Activated CD4-positive, alpha-beta T cell treated with anti-CD3 and anti-CD28 coated beads, Interleukin-2, amount 50 U/mL, for 4 hours (primary cell): Measurements from ENCODE around the gene ANO1.

Source experiments
- DNase-seq, 2 experiments: peaks; one replicate each; pipeline ENCODE4 v3.0.0-alpha.2; 2020

ANO1 gene

DNA sequence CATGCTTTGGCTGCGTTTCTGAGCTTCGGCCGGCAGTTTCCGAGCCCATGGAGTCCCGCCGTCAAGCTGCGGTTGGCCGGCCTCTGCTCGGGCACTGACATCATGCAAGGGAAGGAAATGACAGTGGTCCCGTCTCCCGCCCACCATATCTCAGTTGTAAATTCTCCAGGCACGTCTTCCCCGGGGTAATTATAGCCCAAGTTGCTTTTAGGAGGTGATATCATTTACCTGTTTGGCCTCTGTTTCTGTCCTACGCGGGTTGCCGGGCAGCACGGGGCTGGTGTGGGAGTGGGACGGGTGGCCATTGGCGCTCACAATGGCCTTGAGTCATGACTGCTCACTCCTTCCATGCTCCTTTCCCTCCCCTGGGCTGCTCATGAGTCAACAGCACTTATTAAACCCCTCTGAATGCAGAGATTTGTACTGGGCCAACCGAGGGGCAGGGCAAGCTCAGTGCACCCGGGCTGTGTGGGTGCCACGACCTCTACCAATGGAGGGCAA is 4.2 kb upstream of the ANO1 start:
- no peak for DNase-seq

DNA sequence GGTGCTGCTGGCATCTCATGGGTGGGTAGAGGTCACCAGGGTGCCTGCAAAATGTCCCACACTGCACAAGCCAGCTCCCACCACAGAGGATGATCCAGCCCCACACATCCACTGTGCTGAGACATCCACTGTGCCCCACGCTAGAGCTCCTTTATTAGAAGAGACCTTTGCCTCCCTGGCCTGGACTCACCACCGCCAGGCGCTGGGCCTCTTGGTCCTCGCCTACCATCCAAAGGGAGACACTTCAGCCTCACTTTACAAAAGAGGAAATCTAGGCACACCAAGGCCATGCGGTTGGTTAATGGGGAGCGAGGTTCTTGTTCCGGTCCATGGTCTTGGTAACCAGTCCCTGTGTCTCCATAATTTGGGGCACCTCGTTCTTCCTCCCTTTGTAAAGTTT is 3.4 kb upstream of the ANO1 start:
- DNase-seq, result no peak

DNA sequence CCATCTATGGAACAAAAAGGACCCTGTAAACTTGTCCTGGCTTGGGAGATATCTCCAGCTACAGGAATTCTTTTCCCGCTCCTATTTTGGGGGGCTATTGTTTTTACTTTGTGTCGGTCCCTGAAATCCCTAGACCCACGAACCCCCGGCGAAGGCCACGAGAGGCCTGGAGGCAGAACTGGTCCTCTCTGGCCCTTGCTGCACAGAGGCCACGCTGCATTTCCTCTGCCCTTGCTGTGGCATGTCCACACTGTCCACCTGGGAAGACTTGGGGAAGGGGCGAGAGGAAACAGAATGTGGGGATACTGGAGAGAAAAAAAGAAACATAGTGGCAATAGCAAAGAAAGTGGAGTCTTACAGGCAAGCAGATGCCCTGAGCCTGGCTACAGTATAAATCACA is 2.3 kb upstream of the ANO1 start:
- DNase-seq, result no peak

DNA sequence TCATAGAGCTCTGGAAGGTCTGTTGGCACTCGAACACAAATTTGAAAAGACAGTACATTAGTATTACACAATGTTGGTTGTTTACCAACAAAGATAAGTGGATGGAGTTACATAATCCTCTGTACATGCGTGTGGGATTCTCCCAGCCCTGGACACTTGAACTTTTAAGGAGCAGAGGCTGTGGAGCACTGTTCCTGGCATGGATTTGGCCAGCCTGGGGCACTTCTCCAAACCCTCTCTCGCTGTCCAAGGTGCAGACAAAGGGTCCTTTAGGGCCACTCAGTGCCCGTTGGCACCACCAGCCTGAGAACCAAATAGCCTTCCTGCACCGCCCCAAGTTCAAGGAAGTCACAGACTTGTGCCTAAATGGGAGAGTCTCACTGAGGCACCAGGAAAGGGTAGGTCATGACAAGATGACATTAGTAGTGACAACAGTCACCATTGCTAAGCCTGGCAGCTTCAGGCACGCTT is 1.6 kb upstream of the ANO1 start:
- no peak for DNase-seq

DNA sequence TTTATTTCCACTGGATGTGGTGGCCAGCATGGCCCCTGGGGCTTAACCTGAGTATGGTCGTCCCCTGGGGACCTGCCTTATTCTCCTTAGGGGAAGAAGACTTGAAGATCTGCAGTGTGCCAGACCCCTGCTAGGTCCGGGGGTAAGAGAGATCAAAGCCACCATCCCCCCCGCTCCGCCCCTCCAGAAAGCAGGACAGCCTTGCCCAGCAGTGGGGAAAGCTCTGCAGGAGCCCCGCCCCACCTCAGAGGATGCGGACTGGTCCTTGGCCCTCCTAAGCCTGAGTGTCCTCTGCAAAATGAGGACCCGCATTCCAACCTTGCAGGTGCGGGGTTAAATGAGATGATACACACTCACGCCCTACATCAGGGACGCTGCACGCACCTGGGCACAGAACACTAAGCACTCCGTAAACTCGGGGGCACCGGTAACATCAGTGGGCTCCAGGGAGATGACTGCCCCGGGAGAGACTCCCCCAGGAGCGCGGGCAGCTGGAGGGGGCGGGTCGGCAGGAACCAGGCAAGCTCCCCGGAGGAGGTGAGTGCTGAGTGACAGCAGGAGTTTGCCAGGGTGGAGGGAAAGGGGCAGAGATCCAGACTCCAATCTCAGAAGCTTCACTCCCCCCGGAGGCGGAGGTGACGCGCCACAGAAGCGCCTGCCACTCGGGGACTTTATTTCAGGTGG is 564 bp upstream of the ANO1 start:
- DNase-seq, result no peak

DNA sequence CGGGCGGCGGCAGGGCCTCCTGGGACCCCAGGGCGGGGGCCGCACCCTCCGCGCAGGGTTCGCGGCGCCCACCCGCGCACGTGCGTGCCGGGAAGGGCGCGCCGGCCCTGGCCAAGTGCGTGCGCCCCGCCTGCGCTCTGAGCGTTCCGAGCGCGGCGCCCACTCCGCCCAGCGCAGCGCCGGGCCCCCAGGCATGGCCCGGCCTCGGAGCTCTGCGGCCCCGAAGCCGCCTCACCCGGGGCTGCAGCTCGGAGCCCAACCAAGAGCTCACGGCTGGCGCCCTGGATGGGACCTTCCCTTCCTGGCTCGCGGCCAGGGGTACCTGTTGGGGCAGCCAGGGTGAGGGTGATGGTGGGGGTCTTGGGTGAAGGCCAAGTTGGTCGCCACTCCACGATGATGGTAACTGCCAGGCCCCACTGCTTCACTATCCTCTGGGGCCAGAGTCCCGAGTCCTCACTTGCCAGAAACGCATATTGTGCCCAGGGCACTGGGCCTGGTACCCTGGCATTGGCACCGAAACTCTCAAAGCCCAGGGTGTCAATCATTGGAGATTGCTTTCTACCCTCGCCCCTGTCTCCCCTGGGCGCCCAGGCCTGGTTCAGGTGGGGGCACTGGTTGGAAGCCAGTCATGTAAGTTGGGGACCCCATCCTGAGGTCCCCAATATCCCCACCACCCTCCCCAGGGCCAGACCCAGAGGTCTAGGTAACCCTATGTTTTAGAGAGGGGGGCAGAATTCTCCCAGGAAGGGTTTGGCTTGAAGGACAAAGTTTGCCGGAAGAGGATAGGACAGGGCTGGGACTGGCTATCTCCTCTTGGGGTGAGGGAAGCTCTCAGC is 882 bp downstream of the ANO1 start:
- no peak for DNase-seq

DNA sequence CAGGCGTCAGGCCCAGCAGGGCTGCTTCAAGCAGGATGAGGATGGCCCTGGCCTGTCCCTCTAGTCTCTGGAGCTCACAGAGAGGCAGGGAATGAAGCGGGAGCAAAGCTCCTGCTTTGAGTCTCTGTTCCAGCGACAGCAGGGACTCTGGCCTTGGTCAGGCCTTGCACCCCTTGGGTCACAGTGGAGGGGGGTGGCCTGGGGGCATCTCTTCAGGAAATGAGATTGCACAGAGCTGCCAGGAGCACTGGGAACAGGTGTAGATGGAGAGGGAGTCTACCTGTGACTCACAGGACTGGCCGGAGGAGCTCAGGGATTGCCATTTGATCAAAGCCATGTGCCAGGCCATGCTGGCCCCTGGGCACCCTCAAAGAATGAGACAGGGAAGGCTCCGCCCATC is 1.6 kb downstream of the ANO1 start:
- no peak for DNase-seq

DNA sequence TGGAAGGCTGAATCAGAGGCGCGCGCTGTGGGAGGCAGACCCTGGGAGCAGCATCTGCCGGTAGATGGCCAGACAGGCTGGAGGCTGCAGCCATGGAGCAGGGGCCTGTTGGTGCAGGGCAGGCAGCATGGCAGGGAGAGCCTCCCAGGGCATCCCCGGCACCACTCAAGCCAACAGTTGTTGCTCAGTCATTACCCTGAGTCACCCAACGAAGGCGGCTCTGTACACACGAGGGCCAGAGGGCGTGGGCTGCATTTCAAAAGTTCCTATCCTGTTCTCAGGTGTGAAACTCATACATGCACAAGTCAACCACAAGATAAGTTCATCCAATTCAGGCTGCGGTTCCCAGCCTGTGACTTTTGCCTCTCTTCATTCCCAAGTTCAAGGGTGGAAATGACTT is 2.6 kb downstream of the ANO1 start:
- no peak for DNase-seq

DNA sequence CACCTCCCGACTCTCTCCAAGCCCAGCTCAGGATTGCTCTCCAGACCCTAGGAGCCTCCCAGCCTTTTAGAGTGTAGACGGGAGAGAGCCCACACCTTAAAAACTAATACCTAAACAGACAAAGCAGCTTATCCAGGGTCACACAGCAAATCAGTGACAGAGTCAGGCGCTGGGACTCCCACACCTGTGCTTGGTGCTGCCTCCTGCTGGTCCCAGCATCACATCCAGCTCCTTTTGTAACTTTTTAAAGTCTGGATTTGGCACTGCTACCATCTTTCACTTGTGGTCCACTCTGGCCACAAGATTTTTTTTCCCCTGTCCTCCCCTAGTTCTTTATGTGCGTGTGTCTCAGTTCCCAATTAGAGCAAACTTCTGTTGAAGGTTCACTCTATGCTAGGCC is 4.7 kb downstream of the ANO1 start:
- DNase-seq, result no peak

DNA sequence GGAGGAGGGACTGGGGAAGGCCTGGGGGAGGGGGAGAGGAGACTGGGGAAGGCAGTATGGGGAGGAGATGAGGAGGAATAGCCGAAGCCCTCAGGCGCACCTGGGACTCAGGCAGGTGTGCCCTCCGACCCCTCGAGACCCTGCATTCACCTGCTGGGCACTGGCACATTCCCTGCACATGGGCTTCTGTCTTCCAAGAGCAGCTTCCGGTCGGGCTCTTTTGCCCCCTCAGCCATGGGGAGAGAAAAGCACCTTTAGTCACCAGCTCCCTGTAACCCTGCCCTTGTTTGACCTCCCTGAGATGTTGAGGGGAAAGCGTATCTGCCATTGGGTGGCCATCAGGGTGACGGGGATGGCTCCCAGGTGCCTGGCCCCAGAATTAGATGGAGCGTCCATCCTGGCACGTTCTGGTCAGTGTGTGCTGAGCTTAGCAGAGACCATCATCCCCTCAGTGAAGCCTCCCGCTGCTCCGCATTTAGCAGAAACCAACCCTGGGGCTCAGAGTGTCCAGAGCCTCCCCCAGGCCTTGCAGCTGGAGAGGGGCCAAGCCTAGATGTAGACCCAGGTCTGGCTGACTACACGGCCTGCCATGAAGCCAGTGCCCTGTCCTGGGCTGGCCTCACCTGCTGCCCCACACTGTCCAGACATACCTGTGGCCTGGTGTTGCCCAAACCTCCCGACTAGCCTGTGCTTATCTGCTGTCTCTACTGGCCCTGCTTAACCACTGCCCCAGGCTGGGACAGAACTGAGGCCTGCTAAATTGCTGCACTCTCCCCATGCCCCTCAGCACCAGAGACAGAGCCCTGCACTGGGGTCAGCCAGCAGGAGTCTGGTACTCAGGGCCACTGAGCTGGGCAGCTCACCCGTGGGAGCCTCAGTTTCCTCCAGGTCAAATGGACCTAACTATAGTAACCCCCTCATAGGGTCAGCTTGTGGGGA is 6.2 kb downstream of the ANO1 start:
- DNase-seq, result no peak

DNA sequence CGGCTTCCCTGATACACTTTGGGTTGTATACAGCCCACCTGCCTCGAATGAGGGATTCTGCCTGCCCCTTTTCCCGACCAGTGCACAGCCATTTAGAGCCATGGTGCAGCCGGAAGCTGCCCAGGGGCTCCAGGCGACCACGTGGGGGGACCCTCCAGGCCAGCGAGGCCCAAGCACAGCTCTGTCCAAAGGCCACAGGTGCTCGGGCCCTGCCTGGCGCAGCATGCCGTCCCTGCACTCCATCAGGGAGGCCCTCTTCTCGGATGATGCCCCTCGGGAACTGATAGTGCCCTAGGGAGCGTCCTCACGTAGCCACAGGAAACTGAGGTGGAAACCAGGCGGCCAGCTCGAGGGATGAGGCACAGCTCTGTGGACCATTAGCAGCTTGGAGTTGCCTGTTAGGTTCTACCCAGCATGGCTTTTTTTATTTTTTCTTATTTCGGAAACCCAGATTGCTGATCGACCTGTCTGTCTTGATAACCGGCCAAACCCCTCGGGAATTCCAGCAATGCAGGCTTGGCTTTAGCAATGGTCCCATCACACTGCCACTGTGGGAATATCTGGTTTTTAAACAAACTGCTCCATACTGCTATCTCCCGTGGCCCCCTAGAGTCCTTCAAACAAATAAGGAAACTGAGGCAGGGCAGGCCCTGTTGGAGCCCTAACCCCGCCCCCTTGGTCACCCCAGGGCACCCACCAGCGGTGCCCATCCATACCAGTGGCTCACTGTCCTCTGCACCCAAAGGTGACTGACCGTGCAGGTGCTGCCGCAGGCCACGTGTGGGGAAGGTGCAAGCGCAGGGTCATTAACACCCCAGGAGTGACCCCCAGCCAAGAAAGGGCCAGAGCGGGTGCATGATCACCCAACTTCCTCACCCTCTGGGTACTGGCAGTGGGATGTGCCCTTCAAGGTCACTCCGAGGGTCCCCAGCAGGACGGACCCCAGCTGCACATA is 8.0 kb downstream of the ANO1 start:
- no peak for DNase-seq

DNA sequence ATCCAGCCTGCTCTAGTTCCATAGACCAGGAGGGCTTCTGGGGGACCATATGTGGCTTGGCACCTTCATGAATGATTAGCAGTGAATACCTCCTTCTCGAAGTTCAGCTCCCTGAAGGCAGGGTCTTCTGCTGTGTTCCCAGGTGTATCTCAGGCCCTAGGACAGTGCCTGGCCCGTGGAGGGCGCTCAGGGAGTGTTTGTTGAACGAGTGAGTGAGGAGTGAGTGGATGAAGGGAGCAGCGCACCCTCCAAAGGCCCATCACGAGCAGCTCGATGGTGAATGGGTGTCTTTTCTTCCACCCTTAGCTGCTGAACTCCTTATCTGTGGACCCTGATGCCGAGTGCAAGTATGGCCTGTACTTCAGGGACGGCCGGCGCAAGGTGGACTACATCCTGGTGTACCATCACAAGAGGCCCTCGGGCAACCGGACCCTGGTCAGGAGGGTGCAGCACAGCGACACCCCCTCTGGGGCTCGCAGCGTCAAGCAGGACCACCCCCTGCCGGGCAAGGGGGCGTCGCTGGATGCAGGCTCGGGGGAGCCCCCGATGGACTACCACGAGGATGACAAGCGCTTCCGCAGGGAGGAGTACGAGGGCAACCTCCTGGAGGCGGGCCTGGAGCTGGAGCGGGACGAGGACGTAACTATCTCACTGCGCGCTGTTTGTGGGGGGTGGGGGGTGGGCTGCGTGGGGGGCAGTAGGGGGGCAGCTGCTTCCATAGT is 9.5 kb downstream of the ANO1 start:
- no peak for DNase-seq

DNA sequence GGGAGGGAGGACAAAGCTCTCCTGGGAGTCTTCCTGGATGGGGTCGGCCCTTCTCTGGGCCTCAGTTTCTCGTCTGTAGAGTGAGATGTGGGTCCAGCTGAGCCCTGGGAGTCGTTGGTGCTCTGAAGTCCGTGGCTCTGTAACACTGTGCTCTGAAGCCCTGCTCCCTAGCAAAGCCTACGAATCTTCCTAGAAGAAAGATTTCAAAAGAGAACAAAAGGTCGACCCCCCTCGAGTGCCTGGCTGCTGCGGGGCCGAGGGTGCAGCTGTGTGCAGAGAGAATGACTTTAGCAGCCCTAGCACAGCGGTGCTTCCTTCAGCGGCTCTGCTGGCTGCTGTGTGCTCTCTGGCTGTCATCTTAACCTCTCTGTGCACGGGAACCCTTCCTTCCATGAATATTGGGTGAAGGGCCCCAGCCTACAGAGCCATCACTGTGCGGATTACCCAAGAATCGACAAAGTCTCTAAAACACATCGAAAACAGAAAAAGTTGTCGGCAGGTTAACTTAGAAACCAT is 10.7 kb downstream of the ANO1 start:
- DNase-seq, result no peak

DNA sequence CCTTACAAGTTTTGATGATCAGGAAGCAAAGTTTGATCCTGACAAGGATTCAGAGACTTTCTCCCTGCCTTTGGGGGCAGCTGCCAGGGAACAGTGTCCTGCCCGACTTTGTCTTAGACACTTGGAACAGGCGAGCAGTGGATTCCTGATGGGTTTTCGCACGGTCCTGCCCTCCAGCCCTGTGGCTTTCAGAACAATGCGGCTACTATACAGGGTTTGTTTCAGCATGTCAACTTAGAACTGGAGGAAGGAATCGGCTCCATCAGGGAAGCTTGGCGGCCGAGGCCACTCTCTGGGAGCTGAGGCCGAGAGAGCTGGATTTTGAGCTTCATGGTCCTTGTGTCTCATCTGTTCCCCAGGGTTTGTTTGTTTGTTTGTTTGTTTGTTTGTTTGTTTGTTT is 11.5 kb downstream of the ANO1 start:
- no peak for DNase-seq

DNA sequence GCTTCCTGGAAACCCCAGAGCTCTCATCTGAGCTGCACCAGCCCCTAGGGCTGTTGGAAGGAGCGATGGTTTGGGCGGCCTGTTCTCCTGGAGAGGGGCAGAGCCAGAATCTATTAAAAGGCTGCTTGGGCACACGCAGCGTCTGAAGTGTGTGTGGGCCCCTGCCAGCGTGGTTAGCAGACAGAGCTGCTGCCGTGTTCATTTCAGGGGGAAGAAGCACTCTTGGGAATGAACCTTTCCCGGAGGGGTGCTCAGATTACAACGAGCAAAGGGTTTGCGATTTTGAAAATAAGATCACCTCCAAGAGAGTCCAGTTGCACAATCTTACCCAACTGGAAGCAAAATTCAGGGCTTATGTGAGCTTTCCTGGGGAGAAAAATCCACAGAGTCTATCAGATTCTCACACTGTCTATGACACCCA is 12.9 kb downstream of the ANO1 start:
- no peak for DNase-seq

DNA sequence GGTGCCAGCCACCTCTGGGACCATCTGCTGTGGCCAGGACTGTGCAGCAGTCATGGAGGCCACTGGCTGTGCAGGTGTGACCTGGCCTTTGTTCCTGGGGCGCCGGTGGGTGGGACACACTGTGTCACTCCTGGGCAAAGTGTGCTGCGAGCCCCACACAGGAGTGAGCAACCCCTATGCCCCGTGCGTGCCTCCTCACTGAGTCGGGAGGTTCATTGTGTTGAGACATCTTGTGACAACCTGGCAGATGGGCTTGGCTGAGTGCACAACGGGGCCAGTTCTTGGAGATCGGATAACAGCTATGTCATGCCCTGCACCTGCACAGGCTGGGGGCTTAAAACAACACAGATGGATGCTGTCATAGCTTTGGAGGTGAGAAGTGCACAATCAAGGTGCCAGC is 13.5 kb downstream of the ANO1 start:
- no peak for DNase-seq

DNA sequence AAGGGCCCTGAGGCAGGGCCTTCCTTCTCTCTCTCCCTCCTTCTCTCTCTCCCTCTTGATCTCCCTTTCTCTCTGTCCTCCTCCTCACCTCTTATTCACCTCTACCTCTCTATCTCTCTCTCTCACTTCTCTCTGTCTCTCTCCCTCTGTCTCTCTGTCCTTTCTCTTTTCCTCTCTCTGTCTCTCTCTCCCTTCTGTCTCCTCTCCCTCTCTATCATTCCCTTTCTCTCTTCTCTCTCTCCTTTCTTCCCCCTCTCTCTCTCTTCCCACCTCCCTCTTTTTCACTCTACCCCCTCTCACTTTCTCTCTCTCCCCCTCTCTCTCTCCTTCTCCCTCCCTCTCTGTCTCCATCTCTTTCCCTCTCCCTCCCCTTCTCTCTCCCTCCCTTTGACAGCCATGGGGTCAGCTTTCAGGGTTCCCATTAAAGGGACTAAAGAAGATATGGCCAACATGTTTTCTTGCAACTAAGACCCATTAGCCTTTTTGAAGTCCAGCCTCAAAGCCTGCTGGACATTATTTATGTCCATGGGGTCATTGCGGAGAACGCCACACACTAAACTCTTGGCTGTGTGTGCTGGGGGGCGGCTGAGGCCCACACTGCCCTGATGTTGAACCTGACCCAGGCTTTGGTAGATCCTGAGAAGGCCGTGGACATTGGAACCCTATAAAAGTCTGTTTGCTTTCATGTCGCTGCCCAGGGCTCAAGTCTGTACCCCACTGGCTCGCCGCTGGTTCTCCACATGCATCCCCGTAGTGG is 15.0 kb downstream of the ANO1 start:
- no peak for DNase-seq

DNA sequence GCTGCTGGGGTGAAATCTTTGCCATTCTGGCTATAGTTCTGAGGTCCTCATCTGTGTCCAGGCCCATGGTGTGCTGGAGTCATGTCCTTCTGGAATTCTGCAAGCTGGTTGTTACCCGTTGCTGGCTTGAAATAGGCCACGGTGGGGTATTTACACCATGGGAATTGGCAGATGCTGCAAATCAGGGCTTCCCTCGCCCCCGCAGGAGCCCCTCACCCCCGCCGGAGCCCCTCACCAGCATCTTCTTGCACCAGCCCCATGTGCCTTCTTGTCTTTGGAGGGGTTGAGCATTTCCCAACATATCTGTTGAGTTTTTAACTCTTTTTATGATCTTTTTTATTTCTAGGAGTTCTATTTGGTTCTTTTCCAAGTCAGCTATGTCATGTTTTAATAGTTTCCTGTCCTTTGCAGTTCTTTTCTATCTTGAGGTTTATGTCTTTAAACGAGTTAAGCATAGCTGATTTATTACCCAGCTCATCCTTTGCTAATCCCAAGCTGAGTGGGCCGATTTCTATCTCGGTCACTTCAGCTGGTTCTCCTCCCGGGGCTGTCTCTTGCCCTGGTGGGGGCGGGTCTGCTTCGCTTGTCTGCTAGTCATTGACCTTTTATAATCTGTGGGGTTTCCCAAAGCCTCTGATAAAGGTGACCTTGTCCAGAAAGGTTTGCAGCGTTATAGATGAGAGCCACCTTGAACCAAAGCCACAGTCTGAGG is 17.6 kb downstream of the ANO1 start:
- no peak for DNase-seq

DNA sequence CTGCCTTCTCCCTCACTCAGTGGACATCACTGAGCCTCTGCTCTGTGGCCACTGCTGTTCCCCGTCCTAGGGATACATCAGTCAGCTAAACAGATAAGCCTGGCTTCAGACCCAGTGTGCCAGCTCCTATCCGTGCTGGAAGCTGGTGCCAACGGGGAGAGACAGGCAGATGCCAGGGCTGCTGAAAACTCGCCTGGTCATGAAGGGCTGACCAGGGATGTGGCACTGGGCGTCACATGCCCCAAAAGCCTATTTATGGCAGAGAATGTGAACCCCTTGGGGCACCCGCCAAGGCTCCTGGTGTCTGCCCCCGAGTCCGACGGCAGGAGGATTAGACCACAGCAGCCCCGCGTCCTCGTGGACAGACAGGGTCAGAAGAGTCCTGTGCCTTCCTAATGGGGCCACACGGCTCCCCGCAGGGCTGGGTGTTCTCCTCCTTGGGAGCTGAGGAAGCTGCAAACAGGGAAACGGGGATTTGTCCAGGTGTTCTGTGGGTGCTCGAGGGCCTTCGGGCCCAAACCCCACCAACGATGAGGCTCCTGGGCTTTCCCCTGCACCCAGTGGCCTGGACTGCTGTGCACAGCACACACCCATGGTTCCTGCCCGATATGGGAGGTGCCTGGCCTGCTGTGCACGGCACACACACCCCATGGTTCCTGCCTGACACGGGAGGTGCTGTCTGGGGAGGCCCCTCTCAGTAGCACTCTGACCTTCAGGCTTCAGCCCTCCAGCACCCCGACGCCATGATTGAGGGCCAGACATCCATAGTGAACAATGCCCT is 19.9 kb downstream of the ANO1 start:
- DNase-seq, result no peak
